ENCODE results near the gene TMEM37. TPM values are rescaled to one million over a fixed set of nuclear protein-coding genes. Genes with fewer than 3 reads are reported as not detected.

Gene TMEM37
- total and polyA plus RNA-seq, 2 of the 8 experiments (the other 6 are each of a cell fraction or from before 2014, with no cell fraction given): 11.0 to 16.2 TPM

GRCh38 chr2:119415630-119416029 is 16.0 kb upstream of the TMEM37 start:
- no peak overlapping the region for H2BK5ac ChIP-seq (ENCODE audit: low read depth, low read length)
- no peak overlapping the region for H2AK5ac ChIP-seq (ENCODE audit: low read depth, low read length)
- no peak overlapping the region for H3K56ac ChIP-seq (replicated peaks; ENCODE audit: insufficient read length, low read depth, low read length)
- H2BK120ac ChIP-seq (replicated peaks; ENCODE audit: low read depth, low read length): no peak overlapping the region
- no peak overlapping the region for H3K18ac ChIP-seq (ENCODE audit: extremely low read depth, low read length)
- no peaks in the 10 kb centered on the region for H3K4me1 ChIP-seq (replicated peaks in 1 of 4; ENCODE audit: control insufficient read depth in 3 of 4, insufficient read depth in 4 of 4, low read length in 3 of 4)
- WGBS, 2 experiments (ENCODE audit: extremely low coverage in 1 of 2, insufficient coverage in 1 of 2, insufficient read length in 1 of 2, insufficient replicate concordance in 2 of 2, low coverage in 1 of 2, low lambda C conversion rate in 2 of 2, missing lambda C conversion rate in 1 of 2): 73% methylated on average over 1 of the region's 1 CpG; no CpG with 5 or more reads in 1 of the 2 experiments
- no peaks in the 10 kb centered on the region for H3K36me3 ChIP-seq (ENCODE audit: control insufficient read depth in 2 of 4, insufficient read depth in 4 of 4, low read length in 3 of 4)
- H2BK15ac ChIP-seq (ENCODE audit: low read length): no peak overlapping the region
- no peak overlapping the region for H3K9ac ChIP-seq (replicated peaks in 1 of 4; ENCODE audit: extremely low read depth in 1 of 4, low read depth in 3 of 4, low read length in 3 of 4)
- no peak overlapping the region for H3K14ac ChIP-seq (ENCODE audit: insufficient read length)
- no peak overlapping the region for H3K4ac ChIP-seq (replicated peaks; ENCODE audit: insufficient read length, low read depth, low read length)
- H2BK20ac ChIP-seq (ENCODE audit: low read length): no peak overlapping the region
- no peaks in the 10 kb centered on the region for H3K27me3 ChIP-seq (replicated peaks in 1 of 4; ENCODE audit: control insufficient read depth in 3 of 4, extremely low read depth in 1 of 4, insufficient read depth in 3 of 4, low read length in 3 of 4)
- H4K91ac ChIP-seq (replicated peaks; ENCODE audit: insufficient read length, low read length): no peak overlapping the region
- 0 out of 4 replicates have a peak, but pooled peaks cover under 1% of the 10 kb centered on the region in 2 experiments for H3K9me3 ChIP-seq (ENCODE audit: insufficient read depth in 2 of 2, low read depth in 1 of 2, low read length in 1 of 2)
- no peaks in the 10 kb centered on the region for H3K23me2 ChIP-seq (ENCODE audit: low read depth, low read length)
- H4K5ac ChIP-seq (ENCODE audit: insufficient read length, low read depth, low read length): no peak overlapping the region
- ChIA-PET CTCF (ENCODE audit: partially characterized antibody) (interaction anchor here (0.7 to 21.3 kb wide), 4 partner anchors 13 to 61 kb away, joined by 3 to 411 read pairs (median 4); no protein-coding TSS in a partner anchor), POLR2A (ENCODE audit: partially characterized antibody) (interaction anchor here (1.4 kb wide), 1 partner anchor 9 kb away, joined by 3 read pairs; no protein-coding TSS in a partner anchor)
- H2BK12ac ChIP-seq (ENCODE audit: low read depth, low read length): no peak overlapping the region
- DNase-seq (ENCODE audit: low read depth in 1 of 2, low spot score in 2 of 2): no peak
- H3K79me1 ChIP-seq (ENCODE audit: low read depth, low read length): no peaks in the 10 kb centered on the region
- H3K23ac ChIP-seq (ENCODE audit: insufficient read length): no peak overlapping the region
- no peak overlapping the region for H4K8ac ChIP-seq (ENCODE audit: extremely low read depth, insufficient read depth, low read length)
- H2AFZ ChIP-seq (ENCODE audit: low read length): no peak overlapping the region
- no peak overlapping the region for H3K4me2 ChIP-seq (ENCODE audit: insufficient read depth in 1 of 2, low read depth in 2 of 2, low read length in 2 of 2)
- no peak overlapping the region for H3K4me3 ChIP-seq (ENCODE audit: extremely low read depth in 1 of 4, insufficient read depth in 2 of 4, low read depth in 3 of 4, low read length in 4 of 4)
- no peak overlapping the region for H3K27ac ChIP-seq (ENCODE audit: low read depth, low read length)
- no peaks in the 10 kb centered on the region for H4K20me1 ChIP-seq (replicated peaks in 1 of 2; ENCODE audit: control insufficient read depth in 1 of 2, insufficient read depth in 2 of 2, low read length in 2 of 2)
- H3K79me2 ChIP-seq (ENCODE audit: control insufficient read depth in 1 of 2, insufficient read depth in 2 of 2, low read length in 2 of 2): no peaks in the 10 kb centered on the region
- no peak for FAIRE-seq
- TF ChIP-seq NANOG (IDR thresholded peaks at IDR 0.05; ENCODE audit: insufficient read depth, low read depth, low read length, poor library complexity, severe bottlenecking) (no peak), RXRA (IDR thresholded peaks at IDR 0.05; ENCODE audit: insufficient read depth, low read depth, low read length) (no peak), NRF1 (IDR thresholded peaks at IDR 0.05; ENCODE audit: low read depth, low read length) (no peak), BACH1 (IDR thresholded peaks at IDR 0.05; ENCODE audit: low read length) (no peak), BRCA1 (IDR thresholded peaks at IDR 0.05; ENCODE audit: low read depth, low read length) (no peak), FOSL1 (IDR thresholded peaks at IDR 0.05; ENCODE audit: insufficient read depth, low read depth, low read length) (no peak), GTF2F1 (IDR thresholded peaks at IDR 0.05; ENCODE audit: borderline replicate concordance, low read depth, low read length) (no peak), SP1 (IDR thresholded peaks at IDR 0.05; ENCODE audit: low read depth, low read length) (no peak), EGR1 (IDR thresholded peaks at IDR 0.05; ENCODE audit: borderline replicate concordance, low read depth, low read length) (no peak), CHD1 (IDR thresholded peaks at IDR 0.05; ENCODE audit: low read depth, low read length) (no peak), TCF12 (IDR thresholded peaks at IDR 0.05; ENCODE audit: low read depth, low read length) (no peak), KDM4A (IDR thresholded peaks at IDR 0.05; ENCODE audit: low read depth, low read length, severe bottlenecking) (no peak), CTBP2 (IDR thresholded peaks at IDR 0.05; ENCODE audit: borderline replicate concordance, insufficient read depth, insufficient read length, low read length) (no peak)
